Heart left ventricle (tissue), 16 donors: ENCODE results near the gene OSR1. TPM values are rescaled to one million over a fixed set of nuclear protein-coding genes. Genes with fewer than 3 reads are reported as not detected.
A peak's percentile ranks its signal among the peaks of the same experiment; 100 is the strongest.

ENCODE experiments used
- ATAC-seq, 4 donors: fragments of 200-7000 bp; cut with Tn5 transposase; one replicate each; pipeline ENCODE4 v1.9.1; 2020 to 2022; ENCODE audit warnings: moderate library complexity in 4 of 4, mild to moderate bottlenecking in 3 of 4, moderate number of reproducible peaks in 1 of 4
- DNase-seq, 5 donors: peaks; one replicate each; pipeline ENCODE4 v3.0.0-alpha.2; 2020
- H3K27ac ChIP-seq, 12 donors: fragments of 200-600 bp; sonication (generic) in 4 of 12; one replicate each; pipeline versions ENCODE4 v1.5.0 to v1.8.0; 2016 to 2022; ENCODE audit warnings: mild to moderate bottlenecking in 2 of 12
- H3K27me3 ChIP-seq, 9 donors: fragments of 200-600 bp; sonication (generic) in 2 of 9; one replicate each; pipeline versions ENCODE4 v1.5.1 to v1.8.0; 2016 to 2022; ENCODE audit warnings: mild to moderate bottlenecking in 3 of 9
- H3K36me3 ChIP-seq, 9 donors: fragments of 200-600 bp; sonication (generic) in 2 of 9; one replicate each; pipeline versions ENCODE4 v1.5.0 to v1.8.0; 2018 to 2022; ENCODE audit warnings: mild to moderate bottlenecking in 2 of 9
- H3K4me1 ChIP-seq, 12 donors: fragments of 200-600 bp; sonication (generic) in 4 of 12; one replicate each; pipeline versions ENCODE4 v1.5.0 to v1.8.0; 2016 to 2022; ENCODE audit warnings: mild to moderate bottlenecking in 3 of 12
- H3K4me3 ChIP-seq, 12 donors: fragments of 200-600 bp; sonication (generic) in 4 of 12; one replicate each; pipeline versions ENCODE4 v1.5.0 to v1.8.0; 2017 to 2022; ENCODE audit warnings: mild to moderate bottlenecking in 9 of 12, moderate library complexity in 4 of 12
- H3K9me3 ChIP-seq, 12 donors: fragments of 200-600 bp; sonication (generic) in 4 of 12; one replicate each; pipeline versions ENCODE4 v1.5.0 to v1.8.0; 2016 to 2022; ENCODE audit warnings: mild to moderate bottlenecking in 1 of 12
- POLR2A ChIP-seq, 2 donors: fragments of 450-650 bp; IDR thresholded peaks; one replicate each; pipeline ENCODE4 v1.6.1; 2017; ENCODE audit warnings: antibody characterized with exemption in 2 of 2, mild to moderate bottlenecking in 2 of 2, moderate library complexity in 2 of 2
- WGBS, 4 donors: extraction: QIAGEN DNeasy Blood & Tissue Kit in 2 of 4; methylation state at CpG; one replicate each; pipeline versions ENCODE4 v1.1.5 to v1.1.7; 2013 to 2018; 5-methylcytosine and 5-hydroxymethylcytosine counted together
- intact Hi-C, 10 donors: fragments of 100-400 bp; cut with DNase I; formaldehyde crosslinking; loops; one replicate each; pipeline versions ENCODE4 v1.11.1 to v1.14.2; 2022
- polyA plus RNA-seq, 2 donors: library from polyadenylated mRNA; stranded (reverse); fragments of 200-250 nt; gene quantifications; one replicate each; pipeline ENCODE4 v1.2.3, GENCODE V29; 2013
- total RNA-seq, 9 donors: library from RNA; depleted of rRNA in 2 of 9; stranded (reverse); fragments of >200 nt in 2 of 9; fragmentation: NEBNext Ultra II Directional in 3 of 9; extraction: Animal tissue kit (Norgen Biotek cat#: 25700) in 3 of 9; gene quantifications; one replicate each; pipeline versions ENCODE4 v1.1.0 to v1.2.4, GENCODE V29; 2016 to 2023
- TF ChIP-seq, protein P1 (sequence below), 12 donors: fragments of 200-600 bp; sonication (generic) in 4 of 12; IDR thresholded peaks; one replicate each; pipeline versions ENCODE4 v1.5.0 to v1.8.0; 2018 to 2022; ENCODE audit warnings: antibody characterized with exemption in 12 of 12, mild to moderate bottlenecking in 5 of 12
- donor health status: ischemic (EF 13 %, LVEDD 7.1; RV severe dilation, severe dysfunction).
- donor health status: healthy with polysubstance abuse.
- donor health status: DM: no; HTN: yes; CAD: no.
- donor health status: DM: no; HTN: no; CAD: no.
- donor health status: ischemic (EF 25% LVEDD 6.9; RV normal size, moderate dysfunction).
- donor health status: ischemic (EF 25% LVEDD 5.7; RV mildly dilated, moderate dysfunction).
- donor health status: healthy.
- donor health status: DM: yes; HTN: yes; CAD: no.
- donor health status: ischemic (EF 35%, LVEDD 5.7; RV mildly dilated, moderate dysfunction).
- donor health status: nonischemic (EF 11% LVEDD 7.7; RV severe dilation, severe dysfunction).
- donor health status: DM: yes; HTN: yes; CAD: no.
- donor health status: PGD.
- donor health status: ischemic (EF 29% LVEDD 5.4; RV normal size, mild dysfunction).
- donor health status: nonischemic (EF 23%, LVEDD 6.1; RV moderate dilation, normal function).

OSR1 gene
- total and polyA plus RNA-seq, 11 donors, result 1.4 to 26.0 (median 4.7) TPM

DNA sequence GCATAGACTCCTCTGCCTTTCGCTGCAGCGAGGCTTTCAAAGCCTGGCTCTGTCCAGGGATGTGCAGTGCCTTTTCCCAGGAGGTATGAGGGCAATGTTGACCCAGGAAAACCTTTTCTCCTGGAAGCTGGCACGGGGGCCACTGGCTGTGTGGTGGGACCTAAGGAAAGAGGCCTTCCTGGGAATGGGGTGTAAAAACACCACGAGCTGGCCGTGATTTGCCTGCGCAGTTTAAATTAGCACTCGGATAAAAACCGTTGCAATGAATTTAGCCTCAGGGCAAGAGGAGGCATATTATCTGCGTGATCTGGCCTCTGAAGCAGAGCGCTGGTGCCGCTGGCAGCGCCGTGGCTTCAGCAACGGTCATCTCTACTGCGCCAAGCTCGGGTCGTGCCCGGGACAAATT, 3.0 kb downstream of the OSR1 start:
- WGBS, 4 donors, result 75 to 89% (median 87%) methylated on average over 18 of the region's 18 CpGs
- Histone ChIP-seq H3K4me1 (peaks cover 0 to 46% (median 21%) of the 10 kb centered on the region in 12 donors), H3K4me3 (peak overlapping the region in 2 of 12 donors; percentile 67 to 90), H3K27ac (peak overlapping the region in 2 of 12 donors; percentile 38 to 84), H3K9me3 (no peaks in the 10 kb centered on the region), H3K36me3 (peaks cover 0 to 17% (median 0%) of the 10 kb centered on the region in 9 donors), H3K27me3 (peaks cover 0 to 98% (median 35%) of the 10 kb centered on the region in 9 donors)
- intact Hi-C loops, result loop anchor here in 6 of 10 donors (5.0 to 10.0 kb wide), 6 partner anchors 311 to 921 kb away; no protein-coding TSS in a partner anchor
- no peak for ATAC-seq
- no peak for TF ChIP-seq POLR2A (IDR thresholded peaks at IDR 0.05)
- TF ChIP-seq, protein P1, sequence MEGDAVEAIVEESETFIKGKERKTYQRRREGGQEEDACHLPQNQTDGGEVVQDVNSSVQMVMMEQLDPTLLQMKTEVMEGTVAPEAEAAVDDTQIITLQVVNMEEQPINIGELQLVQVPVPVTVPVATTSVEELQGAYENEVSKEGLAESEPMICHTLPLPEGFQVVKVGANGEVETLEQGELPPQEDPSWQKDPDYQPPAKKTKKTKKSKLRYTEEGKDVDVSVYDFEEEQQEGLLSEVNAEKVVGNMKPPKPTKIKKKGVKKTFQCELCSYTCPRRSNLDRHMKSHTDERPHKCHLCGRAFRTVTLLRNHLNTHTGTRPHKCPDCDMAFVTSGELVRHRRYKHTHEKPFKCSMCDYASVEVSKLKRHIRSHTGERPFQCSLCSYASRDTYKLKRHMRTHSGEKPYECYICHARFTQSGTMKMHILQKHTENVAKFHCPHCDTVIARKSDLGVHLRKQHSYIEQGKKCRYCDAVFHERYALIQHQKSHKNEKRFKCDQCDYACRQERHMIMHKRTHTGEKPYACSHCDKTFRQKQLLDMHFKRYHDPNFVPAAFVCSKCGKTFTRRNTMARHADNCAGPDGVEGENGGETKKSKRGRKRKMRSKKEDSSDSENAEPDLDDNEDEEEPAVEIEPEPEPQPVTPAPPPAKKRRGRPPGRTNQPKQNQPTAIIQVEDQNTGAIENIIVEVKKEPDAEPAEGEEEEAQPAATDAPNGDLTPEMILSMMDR (IDR thresholded peaks at IDR 0.05), result no peak
- no peak for DNase-seq

DNA sequence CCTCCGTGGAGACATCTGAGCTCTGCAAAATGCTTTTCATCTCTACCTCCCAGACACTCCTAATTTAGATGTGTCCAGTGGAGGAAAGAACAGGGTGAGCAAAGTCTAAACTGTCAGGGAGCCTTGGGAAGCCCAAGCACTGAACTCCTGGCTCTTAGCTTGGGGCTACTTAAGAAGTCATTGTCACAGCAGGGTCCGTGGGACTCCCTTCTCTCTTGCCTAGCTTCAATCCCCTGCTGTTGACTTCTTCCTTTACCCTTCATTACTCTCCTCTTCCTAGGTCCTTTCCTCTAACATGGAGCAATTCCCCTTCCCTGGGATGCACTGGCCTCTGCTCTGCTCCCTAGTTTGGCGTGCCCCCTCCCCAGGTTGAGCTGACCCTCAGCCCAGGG, 3.4 kb downstream of the OSR1 start:
- no peak for DNase-seq
- peaks cover 0 to 50% (median 22%) of the 10 kb centered on the region in 12 donors for H3K4me1 ChIP-seq
- no peak for TF ChIP-seq POLR2A (IDR thresholded peaks at IDR 0.05)
- TF ChIP-seq, protein P1 (IDR thresholded peaks at IDR 0.05), result no peak
- intact Hi-C loops, result loop anchor here in 6 of 10 donors (5.0 to 10.0 kb wide), 6 partner anchors 310 to 920 kb away; no protein-coding TSS in a partner anchor
- ATAC-seq, result no peak
- H3K9me3 ChIP-seq, result no peaks in the 10 kb centered on the region
- H3K36me3 ChIP-seq, result peaks cover 0 to 17% (median 0%) of the 10 kb centered on the region in 9 donors
- peaks cover 0 to 98% (median 35%) of the 10 kb centered on the region in 9 donors for H3K27me3 ChIP-seq
- peak overlapping the region in 1 of 12 donors; percentile 90 for H3K4me3 ChIP-seq
- H3K27ac ChIP-seq, result peak overlapping the region in 1 of 12 donors; percentile 84
- 82 to 90% (median 83%) methylated on average over 3 of the region's 3 CpGs for WGBS, 4 donors

DNA sequence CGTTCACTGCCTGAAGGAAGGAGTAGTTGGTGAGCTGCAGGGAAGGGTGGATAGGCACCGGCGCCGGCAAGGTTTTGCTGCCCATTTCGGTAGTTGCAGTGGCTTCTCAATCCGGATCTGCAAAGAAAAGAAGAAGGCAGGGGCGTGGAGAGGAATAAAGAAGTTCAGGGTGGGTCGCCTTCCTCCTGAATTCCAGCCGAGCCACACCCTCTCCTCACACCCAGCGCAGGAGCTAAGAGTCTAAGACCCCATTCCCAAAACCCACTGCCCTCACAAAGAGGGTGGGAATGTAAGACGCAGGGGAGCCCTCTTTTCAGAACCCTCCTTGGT, 4.7 kb downstream of the OSR1 start:
- TF ChIP-seq POLR2A (IDR thresholded peaks at IDR 0.05), result no peak
- TF ChIP-seq, protein P1 (IDR thresholded peaks at IDR 0.05), result no peak
- Histone ChIP-seq H3K36me3 (peaks cover 0 to 17% (median 0%) of the 10 kb centered on the region in 9 donors), H3K27me3 (peaks cover 0 to 90% (median 33%) of the 10 kb centered on the region in 9 donors), H3K4me1 (peaks cover 0 to 44% (median 18%) of the 10 kb centered on the region in 12 donors), H3K4me3 (no peak overlapping the region), H3K9me3 (no peaks in the 10 kb centered on the region), H3K27ac (peak overlapping the region in 1 of 12 donors; percentile 52)
- no peak for DNase-seq
- whole genome bisulfite sequencing, 4 donors, result 70 to 76% (median 73%) methylated on average over 11 of the region's 11 CpGs
- no peak for ATAC-seq
- intact Hi-C loops, result loop anchor here in 3 of 10 donors (5.0 to 10.0 kb wide), 6 partner anchors 309 to 919 kb away; no protein-coding TSS in a partner anchor

DNA sequence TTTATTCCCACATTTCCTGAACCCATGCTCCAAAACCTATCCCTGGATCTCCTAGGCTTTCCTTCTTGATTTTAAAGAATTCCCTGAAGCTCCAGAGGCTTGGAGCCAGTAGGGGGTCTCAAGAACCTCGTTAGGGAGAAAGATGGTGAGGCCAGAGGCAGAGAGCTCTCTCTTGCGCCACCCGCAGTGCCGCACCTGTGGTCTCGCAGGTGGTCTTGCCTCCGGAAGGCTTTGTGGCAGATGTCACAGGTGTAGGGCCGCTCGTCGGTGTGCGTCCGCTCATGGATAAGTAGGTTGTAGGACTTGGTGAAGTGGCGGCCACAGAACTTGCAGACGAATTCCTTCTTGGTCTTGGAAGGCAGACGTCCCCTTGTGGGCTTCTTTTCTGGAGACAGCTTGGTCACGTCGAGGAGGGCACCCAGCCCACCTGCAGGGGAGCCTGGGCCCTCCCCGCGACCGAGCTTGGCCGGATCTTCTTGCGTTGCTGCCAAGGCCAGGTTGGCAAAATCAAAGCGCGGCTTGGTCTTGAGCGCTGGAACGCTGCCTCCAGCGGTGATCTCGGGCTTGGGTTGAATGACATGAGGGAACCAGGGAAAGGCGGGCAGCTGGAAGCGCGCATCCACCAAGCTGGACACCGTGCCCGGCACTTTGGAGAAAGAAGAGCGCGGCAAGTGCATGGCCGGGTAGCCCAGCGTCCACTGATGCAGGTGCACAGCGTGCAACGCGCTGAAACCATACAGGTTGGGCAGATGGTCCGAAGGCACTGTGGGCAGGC, 5.3 kb downstream of the OSR1 start:
- Histone ChIP-seq H3K27ac (peak overlapping the region in 1 of 12 donors; percentile 52), H3K36me3 (peaks cover 0 to 17% (median 0%) of the 10 kb centered on the region in 9 donors), H3K27me3 (peaks cover 0 to 85% (median 33%) of the 10 kb centered on the region in 9 donors), H3K9me3 (no peaks in the 10 kb centered on the region), H3K4me1 (peaks cover 0 to 45% (median 20%) of the 10 kb centered on the region in 12 donors), H3K4me3 (no peak overlapping the region)
- 59 to 77% (median 63%) methylated on average over 40 of the region's 40 CpGs for WGBS, 4 donors
- no peak for DNase-seq
- intact Hi-C loops, result loop anchor here in 3 of 10 donors (5.0 to 10.0 kb wide), 6 partner anchors 308 to 918 kb away; no protein-coding TSS in a partner anchor
- no peak for ATAC-seq
- TF ChIP-seq, protein P1 (IDR thresholded peaks at IDR 0.05), result no peak
- no peak for TF ChIP-seq POLR2A (IDR thresholded peaks at IDR 0.05)
